Stimulated activated CD8-positive, alpha-beta memory T cell treated with anti-CD3 and anti-CD28 coated beads, Interleukin-15, amount 100 ng/mL, for 24 hours (primary cell): ENCODE results near the gene ARID5B.

Experiments
- DNase-seq: peaks from one replicate; pipeline ENCODE4 v3.0.0-alpha.2; 2020; ENCODE audit warnings: low read depth

Gene ARID5B

DNA sequence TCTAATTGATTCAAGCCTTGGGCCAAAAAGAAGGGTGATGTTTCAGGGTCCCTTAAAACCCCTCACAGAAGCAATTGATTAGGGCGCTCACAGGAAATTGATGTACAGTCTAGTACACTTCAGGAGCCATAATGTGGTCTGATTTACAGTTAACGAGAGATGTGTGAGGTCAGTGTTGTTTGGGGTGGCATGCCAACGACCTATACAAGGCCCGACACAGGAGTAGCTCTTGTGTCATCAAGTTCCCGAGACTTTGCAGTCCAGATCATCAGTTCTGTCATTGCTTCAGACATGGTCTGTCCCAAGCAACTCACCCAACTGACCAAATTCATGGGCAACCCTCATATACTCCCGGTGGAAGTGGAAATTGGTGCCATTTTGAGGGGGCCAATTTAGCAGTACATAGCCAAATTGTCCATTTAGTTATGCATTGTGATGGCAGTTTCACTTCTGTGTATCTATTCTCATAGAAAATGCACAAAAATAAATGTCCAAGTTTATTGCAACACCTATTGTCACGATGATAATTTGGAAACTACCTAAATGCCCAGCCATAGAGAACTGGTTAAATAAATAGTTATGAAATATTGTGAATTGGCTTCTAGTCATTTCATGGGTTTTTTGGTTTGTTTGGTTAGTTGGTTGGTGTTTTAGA, 18.0 kb upstream of the ARID5B start:
- DNase-seq, result no peak

DNA sequence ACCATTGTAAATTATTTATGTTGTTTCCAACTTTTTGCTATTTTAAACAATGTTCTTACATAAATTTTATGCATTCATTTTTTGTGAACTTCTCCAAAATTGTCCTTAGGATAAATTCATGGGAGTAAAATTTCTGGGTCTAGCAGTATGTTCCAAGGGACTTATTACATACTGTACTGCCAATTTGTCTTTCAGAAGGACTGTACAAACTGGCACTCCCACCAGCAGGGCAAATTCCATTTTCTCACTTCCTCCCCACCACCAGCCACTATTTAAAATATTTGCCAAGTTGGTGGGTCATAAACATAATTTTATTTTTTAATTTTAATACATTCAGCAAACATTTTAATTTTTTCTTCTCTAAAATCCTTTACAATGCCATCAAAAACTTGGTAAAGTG, 13.7 kb upstream of the ARID5B start:
- DNase-seq, result no peak

GRCh38 chr10:61888744-61889143, 12.8 kb upstream of the ARID5B start:
- DNase-seq, result no peak

DNA sequence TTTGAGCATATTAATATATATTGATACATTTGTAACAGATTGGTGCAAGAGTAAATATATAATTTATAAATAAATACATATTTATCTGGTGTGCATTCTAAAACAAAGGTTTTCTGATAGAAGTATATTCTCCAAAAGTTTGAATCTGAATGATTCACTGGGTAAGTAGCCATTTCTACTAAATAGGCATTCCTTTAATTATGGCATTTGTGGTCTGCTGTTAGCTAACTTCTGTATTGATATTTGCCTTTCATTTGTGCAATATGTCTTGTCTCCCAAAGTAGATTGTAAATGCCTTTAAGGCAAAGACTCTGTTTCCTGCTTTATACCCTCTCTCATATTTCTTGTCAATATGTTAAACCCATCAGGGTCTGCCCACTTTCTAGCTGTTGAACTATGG, 11.1 kb upstream of the ARID5B start:
- DNase-seq, result no peak

- DNase-seq, result no peak
These were observed 10.6 kb upstream of the ARID5B start for GRCh38 chr10:61890881-61891409.

DNA sequence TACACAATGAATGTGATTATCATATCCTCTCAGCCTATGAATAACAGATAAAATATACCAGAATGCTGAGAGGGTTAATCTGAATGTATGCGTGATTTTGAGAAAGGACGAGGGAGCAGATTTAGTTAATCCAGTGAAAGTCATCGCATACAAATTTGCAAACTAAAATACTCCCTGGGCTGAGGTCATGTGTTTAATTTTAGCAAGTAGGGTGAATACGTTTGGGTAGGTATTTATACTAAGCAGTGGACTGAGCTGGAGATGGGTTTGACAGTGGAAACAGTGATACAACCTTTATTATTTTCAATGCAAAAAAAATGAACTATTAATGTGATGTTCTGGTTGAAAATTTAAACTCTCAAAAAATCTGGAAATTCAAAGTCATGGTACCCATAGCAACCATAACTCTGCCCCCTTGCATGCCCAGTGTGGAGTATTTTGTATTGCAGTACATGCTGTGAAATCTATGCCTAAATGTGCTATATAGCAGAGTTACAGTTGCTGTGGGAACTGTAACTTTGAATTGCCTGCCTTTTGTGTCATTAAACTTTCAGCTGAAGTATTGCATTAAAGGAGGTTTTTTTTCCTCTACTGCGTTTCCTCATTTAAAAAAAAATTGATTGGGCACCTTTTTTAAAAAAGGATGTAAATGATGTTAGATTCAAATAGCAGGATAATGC, 9.5 kb upstream of the ARID5B start:
- DNase-seq, result no peak

GRCh38 chr10:61892961-61893360, 8.5 kb upstream of the ARID5B start:
- DNase-seq, result no peak

DNA sequence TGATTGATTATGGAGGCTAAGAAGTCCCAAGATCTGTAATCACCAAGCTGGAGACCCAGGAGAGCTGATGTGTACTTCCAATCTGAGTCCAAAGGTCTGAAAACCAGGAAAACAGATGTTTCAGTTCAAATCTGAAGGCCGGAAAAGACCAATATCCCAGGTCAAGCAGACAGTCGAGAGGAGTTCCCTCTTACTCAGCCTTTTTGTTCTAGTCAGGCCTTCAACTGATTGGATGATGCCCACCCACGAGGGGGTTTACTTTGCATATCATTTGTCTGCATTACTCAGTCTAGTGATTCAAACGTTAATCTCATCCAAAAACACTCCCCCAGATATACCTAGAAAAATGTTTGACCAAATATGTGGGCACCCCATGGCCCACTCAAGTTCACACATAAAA, 7.4 kb upstream of the ARID5B start:
- DNase-seq, result no peak

GRCh38 chr10:61895898-61896600, 5.5 kb upstream of the ARID5B start:
- DNase-seq, result no peak

- no peak for DNase-seq
These were observed 4.4 kb upstream of the ARID5B start for GRCh38 chr10:61896854-61897661.

- DNase-seq, result no peak
These were observed 3.6 kb upstream of the ARID5B start for GRCh38 chr10:61897671-61898434.

DNA sequence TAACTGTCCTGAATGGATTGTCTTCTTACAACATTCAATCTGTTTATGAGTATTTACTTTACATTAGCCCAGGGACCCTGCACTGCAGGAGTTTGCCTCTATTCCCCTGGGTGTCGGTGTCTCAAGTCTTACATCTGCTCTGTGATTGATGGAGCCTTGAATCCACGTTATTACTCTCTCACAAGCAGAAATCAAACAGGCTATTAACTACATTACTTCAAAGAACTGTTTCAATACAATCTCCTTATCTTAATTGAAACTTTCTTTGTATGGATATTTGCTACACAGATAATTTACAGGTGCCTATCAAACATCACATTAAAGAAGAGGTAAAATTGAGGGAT, 3.1 kb upstream of the ARID5B start:
- DNase-seq, result no peak

- DNase-seq, result no peak
These were observed 2.4 kb upstream of the ARID5B start for GRCh38 chr10:61899069-61899531.

- no peak for DNase-seq
These were observed 1.9 kb upstream of the ARID5B start for GRCh38 chr10:61899663-61899996.

GRCh38 chr10:61899997-61900828, 1.3 kb upstream of the ARID5B start:
- no peak for DNase-seq

- DNase-seq, result no peak
These were observed 438 bp downstream of the ARID5B start for GRCh38 chr10:61901829-61902444.

GRCh38 chr10:61902445-61903220, 1.1 kb downstream of the ARID5B start:
- no peak for DNase-seq

DNA sequence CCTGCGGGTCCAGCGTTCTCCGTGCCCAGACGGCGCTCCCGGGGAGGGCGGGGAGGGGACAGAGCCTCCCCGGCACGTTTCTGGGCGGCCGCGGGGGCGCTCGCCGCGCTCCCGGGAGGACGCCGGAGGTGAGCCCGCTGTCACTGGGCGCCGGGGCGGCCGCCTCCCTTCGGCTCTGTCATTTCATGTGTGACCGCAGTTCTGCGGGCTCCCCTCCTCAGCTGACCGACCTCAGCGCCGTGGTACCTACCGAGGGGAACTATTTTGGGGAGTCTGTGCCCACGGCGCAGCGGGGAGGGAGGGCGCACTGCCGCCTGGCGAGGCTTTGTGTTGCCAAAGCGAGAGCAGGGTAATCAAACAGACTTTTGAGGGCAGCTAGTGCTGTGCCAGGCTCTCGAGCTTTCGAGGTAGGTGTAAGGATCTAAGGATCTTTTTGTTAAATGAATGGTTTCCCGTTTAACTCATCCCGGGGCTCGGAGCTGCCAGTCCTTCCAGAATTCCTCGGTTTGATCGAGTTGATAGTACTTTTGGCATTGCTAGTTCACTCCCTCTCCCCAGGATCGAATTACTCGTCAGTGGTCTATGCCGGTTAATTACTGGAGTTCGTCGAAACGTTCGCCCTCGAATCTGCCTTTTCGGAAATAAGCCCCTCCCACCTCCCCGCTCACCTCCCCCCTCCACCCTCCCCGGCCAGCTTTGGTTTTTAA, 1.9 kb downstream of the ARID5B start:
- no peak for DNase-seq

- DNase-seq, result no peak
These were observed 2.4 kb downstream of the ARID5B start for GRCh38 chr10:61903928-61904344.
